Stomach (tissue), 9 donors: Measurements from ENCODE around the gene TTC39C. TPM values are rescaled to one million over a fixed set of nuclear protein-coding genes. Genes with fewer than 3 reads are reported as not detected.

Experiments used
- DNase-seq, 2 donors: peaks; one replicate each; pipeline versions ENCODE4 v3.0.0 to v3.0.0-alpha.2; 2013 to 2019
- H3K27ac ChIP-seq, 5 donors: fragments of 200-600 bp in 4 of 5; sonication (generic) in 4 of 5; one replicate each; pipeline ENCODE4 v1.5.1; 2013 to 2019; ENCODE audit warnings: mild to moderate bottlenecking in 1 of 5, moderate library complexity in 1 of 5
- H3K27me3 ChIP-seq, 3 donors: fragments of 200-600 bp; sonication (generic); one replicate each; pipeline ENCODE4 v1.5.1; 2017 to 2019; ENCODE audit warnings: mixed run types in 1 of 3
- H3K36me3 ChIP-seq, 4 donors: fragments of 200-600 bp; sonication (generic); 1 replicate in 3 of 4; 2 replicates in 1 of 4; pipeline ENCODE4 v1.5.1; 2016 to 2019
- H3K4me1 ChIP-seq, 4 donors: fragments of 200-600 bp; sonication (generic); one replicate each; pipeline ENCODE4 v1.5.1; 2016 to 2019
- H3K4me3 ChIP-seq, 4 donors: fragments of 200-600 bp; sonication (generic) in 3 of 4; one replicate each; pipeline ENCODE4 v1.5.1; 2016 to 2019; ENCODE audit warnings: mild to moderate bottlenecking in 1 of 4
- H3K9me3 ChIP-seq, 4 donors: fragments of 200-600 bp; sonication (generic); one replicate each; pipeline ENCODE4 v1.5.1; 2016 to 2019
- CTCF ChIP-seq, 7 experiments: fragments of 450-650 bp in 4 of 7; fragments of 200-600 bp in 3 of 7; sonication (generic) in 3 of 7; IDR thresholded peaks; one replicate each; pipeline ENCODE4 v1.5.1; 2016 to 2019; ENCODE audit warnings: antibody characterized with exemption in 7 of 7, control low read depth in 2 of 7, mild to moderate bottlenecking in 1 of 7
- EP300 ChIP-seq: sonication (generic); formaldehyde crosslinking; IDR thresholded peaks from one replicate; pipeline ENCODE4 v1.6.1; 2017; ENCODE audit warnings: antibody characterized with exemption
- POLR2A ChIP-seq, 4 donors: fragments of 450-650 bp; IDR thresholded peaks; one replicate each; pipeline ENCODE4 v1.6.1; 2016; ENCODE audit warnings: antibody characterized with exemption in 4 of 4, control low read depth in 2 of 4, mild to moderate bottlenecking in 1 of 4, moderate library complexity in 1 of 4
- POLR2AphosphoS5 ChIP-seq, 3 donors: sonication (generic); formaldehyde crosslinking; IDR thresholded peaks; one replicate each; pipeline ENCODE4 v1.6.1; 2016; ENCODE audit warnings: antibody characterized with exemption in 3 of 3
- WGBS, 5 donors: extraction: QIAGEN DNeasy Blood & Tissue Kit in 3 of 5; methylation state at CpG; one replicate each; pipeline versions ENCODE4 v1.1.5 to v1.1.7; 2013 to 2018; 5-methylcytosine and 5-hydroxymethylcytosine counted together
- intact Hi-C: fragments of 100-400 bp; cut with DNase I; formaldehyde crosslinking; loops from one replicate; pipeline ENCODE4 v1.15.1; 2023; ENCODE audit warnings: low total_unique reads
- polyA plus RNA-seq, 3 donors: library from polyadenylated mRNA; stranded (reverse); fragments of 200-250 nt; gene quantifications; one replicate each; pipeline ENCODE4 v1.2.3, GENCODE V29; 2013
- total RNA-seq, 5 donors: library from RNA; depleted of rRNA; stranded (reverse); fragments of >200 nt; gene quantifications; one replicate each; pipeline versions ENCODE4 v1.1.0 to v1.2.3, GENCODE V29; 2014 to 2016
- donor health status: healthy with polysubstance abuse.
- donor health status: Bipolar disorder and iron deficiency.
- donor health status: healthy.

The TTC39C gene
- total and polyA plus RNA-seq, 8 donors = 1.8 to 42.0 (median 21.3) TPM

GRCh38 chr18:24120676-24121075, 106.1 kb downstream of the TTC39C start:
- Histone ChIP-seq H3K27ac (no peak overlapping the region), H3K4me1 (peaks cover 0 to 7% (median 2%) of the 10 kb centered on the region in 4 donors), H3K27me3 (no peaks in the 10 kb centered on the region), H3K9me3 (no peaks in the 10 kb centered on the region), H3K36me3 (peaks cover 4 to 43% (median 33%) of the 10 kb centered on the region in 4 donors), H3K4me3 (no peak overlapping the region)
- DNase-seq = no peak
- intact Hi-C loops = no loop called here
- WGBS, 5 donors = 92 to 99% (median 97%) methylated on average over 4 of the region's 4 CpGs
- TF ChIP-seq EP300 = no peak

GRCh38 chr18:24121625-24122024, 107.1 kb downstream of the TTC39C start:
- no peak overlapping the region for H3K27ac ChIP-seq
- no peak overlapping the region for H3K4me3 ChIP-seq
- H3K9me3 ChIP-seq = no peaks in the 10 kb centered on the region
- H3K27me3 ChIP-seq = no peaks in the 10 kb centered on the region
- DNase-seq = no peak
- intact Hi-C loops = no loop called here
- TF ChIP-seq POLR2A (IDR thresholded peaks at IDR 0.05) (no peak), EP300 (no peak), CTCF (IDR thresholded peaks at IDR 0.05) (no peak), POLR2AphosphoS5 (IDR thresholded peaks at IDR 0.05) (no peak)
- peaks cover 0 to 7% (median 1%) of the 10 kb centered on the region in 4 donors for H3K4me1 ChIP-seq
- peaks cover 9 to 48% (median 33%) of the 10 kb centered on the region in 4 donors for H3K36me3 ChIP-seq
- 96 to 100% (median 97%) methylated on average over 2 of the region's 2 CpGs for WGBS, 5 donors

- 35 to 59% (median 46%) methylated on average over 3 of the region's 3 CpGs for whole genome bisulfite sequencing, 5 donors
- Histone ChIP-seq H3K4me1 (peaks cover 0 to 3% (median 0%) of the 10 kb centered on the region in 4 donors), H3K9me3 (no peaks in the 10 kb centered on the region), H3K36me3 (peaks cover 9 to 73% (median 60%) of the 10 kb centered on the region in 4 donors), H3K4me3 (no peak overlapping the region), H3K27me3 (no peaks in the 10 kb centered on the region), H3K27ac (no peak overlapping the region)
- DNase-seq = peak in 1 of 2 donors; percentile 18
- no peak for TF ChIP-seq POLR2A (IDR thresholded peaks at IDR 0.05)
- TF ChIP-seq EP300 = no peak
- TF ChIP-seq CTCF (IDR thresholded peaks at IDR 0.05) = no peak
- no peak for TF ChIP-seq POLR2AphosphoS5 (IDR thresholded peaks at IDR 0.05)
- intact Hi-C loops = no loop called here
Observed at GRCh38 chr18:24126155-24126961, 111.8 kb downstream of the TTC39C start.

GRCh38 chr18:24127735-24128134, 113.2 kb downstream of the TTC39C start:
- Histone ChIP-seq H3K4me1 (peaks cover 0 to 3% (median 0%) of the 10 kb centered on the region in 4 donors), H3K27me3 (no peaks in the 10 kb centered on the region), H3K27ac (no peak overlapping the region), H3K36me3 (peaks cover 9 to 87% (median 67%) of the 10 kb centered on the region in 4 donors), H3K9me3 (no peaks in the 10 kb centered on the region), H3K4me3 (no peak overlapping the region)
- intact Hi-C loops = no loop called here
- 80 to 92% (median 87%) methylated on average over 2 to 3 of the region's 3 CpGs for WGBS, 5 donors
- no peak for DNase-seq
- no peak for TF ChIP-seq POLR2AphosphoS5 (IDR thresholded peaks at IDR 0.05)
- TF ChIP-seq CTCF (IDR thresholded peaks at IDR 0.05) = no peak

- TF ChIP-seq EP300 (no peak), CTCF (IDR thresholded peaks at IDR 0.05) (no peak), POLR2A (IDR thresholded peaks at IDR 0.05) (no peak), POLR2AphosphoS5 (IDR thresholded peaks at IDR 0.05) (no peak)
- no peak for DNase-seq
- Histone ChIP-seq H3K27me3 (no peaks in the 10 kb centered on the region), H3K9me3 (no peaks in the 10 kb centered on the region), H3K4me1 (peaks cover 0 to 3% (median 0%) of the 10 kb centered on the region in 4 donors), H3K36me3 (peaks cover 9 to 95% (median 70%) of the 10 kb centered on the region in 4 donors), H3K4me3 (no peak overlapping the region), H3K27ac (no peak overlapping the region)
- WGBS, 5 donors = 87 to 98% (median 98%) methylated on average over 4 of the region's 4 CpGs
- intact Hi-C loops = no loop called here
Observed at GRCh38 chr18:24128700-24129099, 114.1 kb downstream of the TTC39C start.
